RWPE2 (cell line): ENCODE data around the gene REXO1.
A peak's percentile ranks its signal among the peaks of the same experiment; 100 is the strongest.
"Not testable (repeated sequence)": the region's sequence is repeated elsewhere in the genome, so short reads cannot be mapped to it uniquely, and the experiment has no call there.

Experiments used
- ATAC-seq: fragments of 200-7000 bp; cut with Tn5 transposase; 3 replicates; pipeline ENCODE4 v1.9.1; 2021; ENCODE audit warnings: low read depth
- DNase-seq: peaks from one replicate; pipeline ENCODE4 v3.0.0-alpha.2; 2020; ENCODE audit warnings: low spot score
- H3K27ac ChIP-seq: fragments of 450-650 bp; 2 replicates; pipeline ENCODE4 v1.5.1; 2017; ENCODE audit warnings: mild to moderate bottlenecking; ENCODE audit not compliant: poor library complexity, severe bottlenecking
- H3K27me3 ChIP-seq: fragments of 250-450 bp; sonication (Bioruptor Pico); 2 replicates; pipeline ENCODE4 v1.5.1; 2021; ENCODE audit warnings: mild to moderate bottlenecking, moderate library complexity; ENCODE audit not compliant: insufficient read depth, poor library complexity, severe bottlenecking
- H3K36me3 ChIP-seq: fragments of 250-450 bp; sonication (Bioruptor Pico); 2 replicates; pipeline ENCODE4 v1.5.1; 2020; ENCODE audit warnings: low read depth, mild to moderate bottlenecking, moderate library complexity
- H3K4me1 ChIP-seq: fragments of 250-450 bp; sonication (Bioruptor Pico); 2 replicates; pipeline ENCODE4 v1.5.1; 2021; ENCODE audit warnings: mild to moderate bottlenecking, moderate library complexity; ENCODE audit not compliant: insufficient read depth, poor library complexity, severe bottlenecking
- H3K4me3 ChIP-seq: fragments of 250-450 bp; sonication (Bioruptor Pico); 2 replicates; pipeline ENCODE4 v1.5.1; 2021; ENCODE audit warnings: mild to moderate bottlenecking, moderate library complexity; ENCODE audit not compliant: severe bottlenecking
- H3K9me3 ChIP-seq: fragments of 250-450 bp; sonication (Bioruptor Pico); 2 replicates; pipeline ENCODE4 v1.5.1; 2021; ENCODE audit warnings: mild to moderate bottlenecking, moderate library complexity; ENCODE audit not compliant: severe bottlenecking
- TF ChIP-seq, protein P1 (sequence below): fragments of 450-650 bp; IDR thresholded peaks from one replicate; pipeline ENCODE4 v1.5.1; 2017; ENCODE audit warnings: mild to moderate bottlenecking, moderate library complexity; ENCODE audit not compliant: poor library complexity, severe bottlenecking

The REXO1 gene

DNA sequence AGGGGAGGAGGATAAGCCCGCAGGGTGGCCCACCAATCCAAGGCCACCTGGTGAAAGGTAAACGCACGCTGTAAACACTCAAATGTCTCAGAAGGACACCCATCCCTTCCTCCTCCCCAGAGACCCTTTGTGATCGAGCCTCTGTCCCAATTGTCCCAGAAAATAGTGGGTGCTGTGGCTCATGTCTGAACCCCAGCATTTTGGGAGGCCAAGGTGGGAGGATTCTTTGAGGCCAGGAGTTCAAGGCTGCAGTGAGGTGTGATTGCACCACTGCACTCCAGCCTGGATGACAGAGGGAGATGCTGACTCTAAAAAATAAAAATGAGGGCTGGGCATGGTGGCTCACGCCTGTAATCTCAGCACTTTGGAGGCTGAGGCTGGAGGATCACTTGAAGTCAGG lies 40.1 kb upstream of the REXO1 start:
- no peak overlapping the region for H3K4me3 ChIP-seq
- no peaks in the 10 kb centered on the region for H3K4me1 ChIP-seq
- H3K36me3 ChIP-seq, result no peaks in the 10 kb centered on the region
- H3K27me3 ChIP-seq, result no peaks in the 10 kb centered on the region
- ATAC-seq, result no peak
- no peak for DNase-seq
- TF ChIP-seq, protein P1, sequence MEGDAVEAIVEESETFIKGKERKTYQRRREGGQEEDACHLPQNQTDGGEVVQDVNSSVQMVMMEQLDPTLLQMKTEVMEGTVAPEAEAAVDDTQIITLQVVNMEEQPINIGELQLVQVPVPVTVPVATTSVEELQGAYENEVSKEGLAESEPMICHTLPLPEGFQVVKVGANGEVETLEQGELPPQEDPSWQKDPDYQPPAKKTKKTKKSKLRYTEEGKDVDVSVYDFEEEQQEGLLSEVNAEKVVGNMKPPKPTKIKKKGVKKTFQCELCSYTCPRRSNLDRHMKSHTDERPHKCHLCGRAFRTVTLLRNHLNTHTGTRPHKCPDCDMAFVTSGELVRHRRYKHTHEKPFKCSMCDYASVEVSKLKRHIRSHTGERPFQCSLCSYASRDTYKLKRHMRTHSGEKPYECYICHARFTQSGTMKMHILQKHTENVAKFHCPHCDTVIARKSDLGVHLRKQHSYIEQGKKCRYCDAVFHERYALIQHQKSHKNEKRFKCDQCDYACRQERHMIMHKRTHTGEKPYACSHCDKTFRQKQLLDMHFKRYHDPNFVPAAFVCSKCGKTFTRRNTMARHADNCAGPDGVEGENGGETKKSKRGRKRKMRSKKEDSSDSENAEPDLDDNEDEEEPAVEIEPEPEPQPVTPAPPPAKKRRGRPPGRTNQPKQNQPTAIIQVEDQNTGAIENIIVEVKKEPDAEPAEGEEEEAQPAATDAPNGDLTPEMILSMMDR, result no peak
- H3K9me3 ChIP-seq, result no peaks in the 10 kb centered on the region
- no peak overlapping the region for H3K27ac ChIP-seq

DNA sequence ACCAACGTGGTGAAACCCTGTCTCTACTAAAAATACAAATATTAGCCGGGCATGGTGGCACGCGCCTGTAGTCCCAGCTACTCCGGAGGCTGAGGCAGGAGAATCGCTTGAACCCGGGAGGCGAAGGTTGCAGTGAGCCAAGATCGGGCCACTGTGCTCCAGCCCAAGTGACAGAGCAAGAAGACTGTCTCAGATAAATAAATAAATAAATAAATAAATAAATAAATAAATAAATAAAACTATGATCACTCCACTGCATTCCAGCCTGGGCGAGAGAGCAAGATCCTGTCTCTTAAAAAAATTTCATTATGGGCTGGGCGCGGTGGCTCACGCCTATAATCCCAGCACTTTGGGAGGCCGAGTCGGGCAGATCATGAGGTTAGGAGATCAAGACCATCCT lies 38.1 kb upstream of the REXO1 start:
- not testable (repeated sequence) for ATAC-seq, H3K36me3 ChIP-seq, H3K4me1 ChIP-seq, H3K27ac ChIP-seq, H3K27me3 ChIP-seq, H3K4me3 ChIP-seq, H3K9me3 ChIP-seq, DNase-seq

DNA sequence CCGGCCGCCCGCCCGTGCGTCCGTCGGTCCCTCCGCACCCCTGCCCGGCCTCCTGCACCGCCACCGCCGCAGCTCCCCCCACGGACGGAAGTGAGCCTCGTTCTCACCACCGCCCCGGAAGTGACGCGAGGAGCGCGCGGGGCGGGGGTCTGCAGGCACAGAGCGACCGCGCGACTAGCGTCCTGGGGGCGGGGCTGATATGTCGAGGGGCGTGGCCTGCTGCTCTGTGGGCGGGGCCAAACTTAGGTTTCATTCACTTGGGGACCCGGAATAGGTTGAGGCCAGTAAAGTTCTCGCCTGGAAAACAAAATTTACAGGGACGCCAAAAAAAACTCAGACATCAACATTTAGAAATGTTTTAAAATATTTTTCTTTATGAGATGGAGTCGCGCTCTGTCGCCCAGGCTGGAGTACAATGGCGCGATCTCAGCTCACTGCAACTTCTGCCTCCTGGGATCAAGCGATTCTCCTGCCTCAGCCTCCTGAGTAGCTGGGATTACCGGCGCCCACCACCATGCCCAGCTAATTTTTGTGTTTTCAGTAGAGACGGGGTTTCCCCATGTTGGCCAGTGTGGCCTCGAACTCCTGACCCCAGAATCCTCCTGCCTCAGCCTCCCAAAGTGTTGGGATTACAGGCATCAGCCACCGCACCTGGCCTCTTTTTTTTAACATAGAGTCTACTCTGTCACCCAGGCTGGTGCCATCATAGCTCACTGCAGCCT lies 37.3 kb upstream of the REXO1 start, which contains the start of gene ABHD17A:
ABHD17A (minus strand) TSS at position 99 of the 722 bp plus-strand sequence. CDS start 3,930 bp downstream, outside the sequence.
- H3K27me3 ChIP-seq, H3K4me1 ChIP-seq, H3K9me3 ChIP-seq, H3K36me3 ChIP-seq: not testable (repeated sequence)
- peak; percentile 85 for DNase-seq
- peak; percentile 64; the same call in 2 of the 3 replicates for ATAC-seq
- H3K27ac ChIP-seq, result peak within 1 kb of the TSS; percentile 56
- H3K4me3 ChIP-seq, result peak within 1 kb of the TSS; percentile 58

DNA sequence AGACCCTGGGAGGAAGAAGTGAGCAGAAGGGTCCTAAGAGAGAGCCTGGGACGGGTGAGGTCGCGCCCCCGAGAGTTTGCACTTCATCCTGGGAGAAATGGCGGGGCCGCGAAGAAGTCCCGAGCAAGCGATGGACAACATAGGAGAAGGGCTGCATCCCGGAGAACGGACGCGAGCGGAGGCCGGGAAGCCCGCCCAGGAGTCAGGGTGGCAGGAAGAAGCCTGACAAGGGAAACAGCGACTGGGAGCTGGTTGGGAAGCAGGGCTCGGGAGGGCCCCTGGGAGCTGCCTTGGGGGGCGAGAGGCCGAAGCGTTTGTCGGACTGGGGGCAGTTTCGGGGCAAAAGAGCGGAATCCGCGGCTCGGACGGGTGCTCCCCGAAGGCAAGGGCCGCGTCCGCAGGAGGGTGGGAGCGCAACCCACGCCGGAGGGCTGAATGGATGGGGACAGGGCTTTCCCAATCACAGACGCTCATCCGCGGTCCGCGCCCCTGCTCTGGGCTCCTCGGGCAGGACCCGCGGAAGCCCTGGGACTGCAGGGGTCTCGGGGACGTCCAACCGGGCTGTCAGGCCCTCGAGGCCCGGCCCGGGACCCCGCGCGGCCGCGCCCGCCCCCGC lies 36.5 kb upstream of the REXO1 start:
- H3K27me3 ChIP-seq, result no peaks in the 10 kb centered on the region
- H3K4me1 ChIP-seq, result no peaks in the 10 kb centered on the region
- H3K4me3 ChIP-seq, result peak overlapping the region; percentile 58
- no peak for DNase-seq
- H3K27ac ChIP-seq, result peak overlapping the region; percentile 56
- peaks cover 3% of the 10 kb centered on the region; the same call in 1 of the 2 replicates for H3K36me3 ChIP-seq
- no peaks in the 10 kb centered on the region for H3K9me3 ChIP-seq
- peak; percentile 38; the same call in 2 of the 3 replicates for ATAC-seq
- TF ChIP-seq, protein P1, result no peak

DNA sequence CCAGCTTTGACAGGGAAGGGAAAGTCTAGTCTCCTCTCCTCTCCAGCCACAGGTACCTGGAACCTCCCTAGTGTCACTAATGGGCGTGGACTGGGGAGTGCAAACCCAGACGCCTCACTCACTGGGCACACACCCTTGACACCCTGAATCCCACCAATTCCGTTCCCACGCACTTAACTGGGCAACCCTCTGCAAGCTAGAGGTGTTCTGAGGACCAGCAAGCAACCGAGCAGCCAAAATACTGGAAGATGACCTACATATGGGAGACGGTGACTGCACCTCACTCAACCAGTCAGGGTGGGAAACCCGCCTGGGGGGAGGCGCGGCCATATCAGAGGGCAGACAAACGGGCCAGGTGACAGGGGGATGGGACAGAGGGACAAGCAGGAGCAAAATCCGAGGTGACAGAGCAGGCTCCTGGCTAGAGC lies 36.0 kb upstream of the REXO1 start:
- Histone ChIP-seq H3K9me3 (no peaks in the 10 kb centered on the region), H3K36me3 (peaks cover 3% of the 10 kb centered on the region; the same call in 1 of the 2 replicates), H3K27me3 (no peaks in the 10 kb centered on the region), H3K27ac (peak overlapping the region; percentile 56), H3K4me1 (no peaks in the 10 kb centered on the region), H3K4me3 (peak overlapping the region; percentile 58)
- ATAC-seq (peak; percentile 24; the same call in 2 of the 3 replicates), DNase-seq (no peak)
- TF ChIP-seq, protein P1, result no peak
